ENCODE measurements around the gene RBBP7.

RBBP7 gene

DNA sequence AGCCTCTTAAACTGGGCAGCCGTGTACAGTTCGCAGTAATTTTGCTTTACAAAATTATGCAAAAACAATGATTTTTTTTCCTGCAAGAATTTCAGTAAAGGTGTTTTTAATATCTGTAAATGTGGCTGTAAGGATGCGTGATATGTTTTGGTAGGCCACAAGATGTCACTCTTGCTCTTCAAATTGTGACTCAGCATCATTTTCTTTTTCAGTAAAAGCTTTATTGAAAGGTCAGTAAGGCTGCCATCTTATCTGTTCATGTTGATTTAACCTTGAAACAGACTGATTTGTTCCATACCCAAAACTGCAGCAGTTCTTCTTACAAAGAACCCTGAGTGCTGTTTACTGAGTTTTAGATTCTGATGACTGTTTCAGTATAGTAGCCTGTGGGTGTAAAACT is 44.0 kb downstream of the RBBP7 start:
- TF ChIP-seq SIN3A (IDR thresholded peaks at IDR 0.05; ENCODE audit: borderline replicate concordance, insufficient read depth, low read length) (no peak), FOXP2 (optimal IDR thresholded peaks at IDR 0.05; ENCODE audit: borderline replicate concordance, extremely low read depth, extremely low read length, insufficient read depth) (no peak), POLR2AphosphoS5 (IDR thresholded peaks at IDR 0.05; ENCODE audit: low read depth, low read length) (no peak), REST (IDR thresholded peaks at IDR 0.05; ENCODE audit: insufficient read depth in 1 of 2, low read depth in 2 of 2, low read length in 2 of 2) (no peak), TAF1 (IDR thresholded peaks at IDR 0.05; ENCODE audit: borderline replicate concordance, insufficient read depth, low read length) (no peak)

GRCh38 chrX:16825264-16826035 is 44.7 kb downstream of the RBBP7 start:
- TF ChIP-seq TAF1 (IDR thresholded peaks at IDR 0.05; ENCODE audit: borderline replicate concordance, insufficient read depth, low read length) (no peak), REST (IDR thresholded peaks at IDR 0.05; ENCODE audit: insufficient read depth in 1 of 2, low read depth in 2 of 2, low read length in 2 of 2) (no peak), POLR2AphosphoS5 (IDR thresholded peaks at IDR 0.05; ENCODE audit: low read depth, low read length) (no peak), SIN3A (IDR thresholded peaks at IDR 0.05; ENCODE audit: borderline replicate concordance, insufficient read depth, low read length) (no peak), FOXP2 (optimal IDR thresholded peaks at IDR 0.05; ENCODE audit: borderline replicate concordance, extremely low read depth, extremely low read length, insufficient read depth) (no peak)

DNA sequence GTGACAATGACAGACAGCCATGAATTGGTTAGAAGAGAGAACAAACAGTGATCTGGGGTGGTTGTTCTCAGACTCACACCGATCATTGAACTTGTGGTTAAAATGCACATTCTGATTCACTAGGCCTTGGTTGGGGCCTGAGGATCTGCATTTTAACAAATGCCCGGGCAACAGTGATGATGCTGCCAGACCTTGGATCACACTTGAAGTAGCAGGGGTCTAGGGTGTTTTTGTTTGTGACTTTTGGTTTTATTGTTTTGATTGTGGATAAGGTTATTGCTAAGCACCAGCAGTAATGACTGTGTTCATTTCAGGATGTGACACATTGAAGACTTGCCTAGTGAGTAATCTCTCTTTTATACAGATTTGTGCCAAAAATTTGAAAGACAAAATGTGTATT is 47.4 kb downstream of the RBBP7 start:
- TF ChIP-seq SIN3A (IDR thresholded peaks at IDR 0.05; ENCODE audit: borderline replicate concordance, insufficient read depth, low read length), result no peak

DNA sequence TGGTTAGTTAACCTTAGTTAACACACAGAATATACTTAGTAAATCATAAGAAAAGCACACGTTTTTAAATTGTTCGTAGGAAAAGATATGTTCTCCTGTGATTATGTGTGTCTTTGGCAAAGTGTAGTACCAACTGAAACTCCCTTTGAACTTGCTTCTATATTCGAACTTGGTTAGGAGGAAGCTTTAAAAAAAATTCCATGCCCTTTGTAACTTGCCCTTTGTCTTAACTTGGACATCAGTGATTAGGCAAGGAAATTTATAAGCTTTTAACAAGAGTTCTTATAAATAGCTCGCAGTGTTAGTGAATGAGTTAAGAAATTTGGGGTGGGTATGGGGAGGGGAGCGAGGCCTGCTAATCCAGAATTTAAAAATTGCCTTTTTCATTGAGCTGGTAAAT is 50.5 kb downstream of the RBBP7 start:
- TF ChIP-seq FOXP2 (optimal IDR thresholded peaks at IDR 0.05; ENCODE audit: borderline replicate concordance, extremely low read depth, extremely low read length, insufficient read depth) (no peak), REST (IDR thresholded peaks at IDR 0.05; ENCODE audit: insufficient read depth in 1 of 2, low read depth in 2 of 2, low read length in 2 of 2) (no peak), SIN3A (IDR thresholded peaks at IDR 0.05; ENCODE audit: borderline replicate concordance, insufficient read depth, low read length) (no peak), POLR2AphosphoS5 (IDR thresholded peaks at IDR 0.05; ENCODE audit: low read depth, low read length) (no peak), TAF1 (IDR thresholded peaks at IDR 0.05; ENCODE audit: borderline replicate concordance, insufficient read depth, low read length) (no peak)

GRCh38 chrX:16814597-16814996 is 55.6 kb downstream of the RBBP7 start:
- no peak for TF ChIP-seq REST (IDR thresholded peaks at IDR 0.05; ENCODE audit: insufficient read depth in 1 of 2, low read depth in 2 of 2, low read length in 2 of 2)
- no peak for TF ChIP-seq SIN3A (IDR thresholded peaks at IDR 0.05; ENCODE audit: borderline replicate concordance, insufficient read depth, low read length)
- no peak for TF ChIP-seq FOXP2 (optimal IDR thresholded peaks at IDR 0.05; ENCODE audit: borderline replicate concordance, extremely low read depth, extremely low read length, insufficient read depth)
- TF ChIP-seq TAF1 (IDR thresholded peaks at IDR 0.05; ENCODE audit: borderline replicate concordance, insufficient read depth, low read length), result no peak
- no peak for TF ChIP-seq POLR2AphosphoS5 (IDR thresholded peaks at IDR 0.05; ENCODE audit: low read depth, low read length)
